Astrocyte of the cerebellum (primary cell): Measurements from ENCODE around the gene CCL13.

Experiments used
- DNase-seq: peaks from one replicate; pipeline ENCODE4 v3.0.0-alpha.2; 2011; ENCODE audit warnings: low read depth
- H3K4me3 ChIP-seq: 2 replicates; pipeline ENCODE4 v1.5.1; 2011; ENCODE audit warnings: mild to moderate bottlenecking, low read depth, low read length, moderate library complexity
- in situ Hi-C: cut with HindIII; loops from 2 replicates; pipeline ENCODE4 v1.10.0; 2017; ENCODE audit warnings: low sequenced_read_pairs
- TF ChIP-seq, protein P1 (sequence below): IDR thresholded peaks from 2 replicates; pipeline ENCODE4 v1.5.1; 2012; ENCODE audit warnings: low read length, low read depth, moderate library complexity, mild to moderate bottlenecking; ENCODE audit errors: missing control alignments

CCL13 gene

GRCh38 chr17:34356194-34356593 is at the start of gene CCL13:
Gene CCL13 (plus strand): TSS chr17:34356480. CDS start chr17:34356527, 47 bp downstream.
- in situ Hi-C loops = loop anchor here (5.0 to 25.0 kb wide), 2 partner anchors 34 to 169 kb away; no protein-coding TSS in a partner anchor
- TF ChIP-seq, protein P1, sequence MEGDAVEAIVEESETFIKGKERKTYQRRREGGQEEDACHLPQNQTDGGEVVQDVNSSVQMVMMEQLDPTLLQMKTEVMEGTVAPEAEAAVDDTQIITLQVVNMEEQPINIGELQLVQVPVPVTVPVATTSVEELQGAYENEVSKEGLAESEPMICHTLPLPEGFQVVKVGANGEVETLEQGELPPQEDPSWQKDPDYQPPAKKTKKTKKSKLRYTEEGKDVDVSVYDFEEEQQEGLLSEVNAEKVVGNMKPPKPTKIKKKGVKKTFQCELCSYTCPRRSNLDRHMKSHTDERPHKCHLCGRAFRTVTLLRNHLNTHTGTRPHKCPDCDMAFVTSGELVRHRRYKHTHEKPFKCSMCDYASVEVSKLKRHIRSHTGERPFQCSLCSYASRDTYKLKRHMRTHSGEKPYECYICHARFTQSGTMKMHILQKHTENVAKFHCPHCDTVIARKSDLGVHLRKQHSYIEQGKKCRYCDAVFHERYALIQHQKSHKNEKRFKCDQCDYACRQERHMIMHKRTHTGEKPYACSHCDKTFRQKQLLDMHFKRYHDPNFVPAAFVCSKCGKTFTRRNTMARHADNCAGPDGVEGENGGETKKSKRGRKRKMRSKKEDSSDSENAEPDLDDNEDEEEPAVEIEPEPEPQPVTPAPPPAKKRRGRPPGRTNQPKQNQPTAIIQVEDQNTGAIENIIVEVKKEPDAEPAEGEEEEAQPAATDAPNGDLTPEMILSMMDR = no peak
- DNase-seq = no peak
- no peak within 1 kb of the TSS for H3K4me3 ChIP-seq

DNA sequence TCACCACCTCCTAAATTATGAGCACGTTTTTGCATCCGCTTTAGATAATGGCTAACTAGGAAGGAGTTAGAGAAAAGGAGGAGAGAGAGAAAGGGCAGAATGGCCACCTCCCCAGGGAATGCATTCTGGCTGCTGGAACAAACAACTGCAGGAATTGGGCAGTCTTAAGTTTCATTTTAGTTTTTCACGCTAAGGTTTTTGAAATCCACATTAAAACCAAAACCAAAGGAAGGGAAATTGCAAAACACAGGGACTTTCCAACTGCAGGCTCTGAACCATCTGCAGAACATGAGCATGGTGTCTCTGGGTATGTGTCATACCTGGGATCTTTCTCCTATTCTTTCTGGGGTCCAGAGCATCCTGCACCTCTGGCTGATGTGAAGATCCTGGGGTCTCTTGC is 49.2 kb upstream of the CCL13 start:
- no peak overlapping the region for H3K4me3 ChIP-seq
- DNase-seq = no peak
- TF ChIP-seq, protein P1 = no peak
- in situ Hi-C loops = loop anchor here (25.0 kb wide), 1 partner anchor 230 kb away; no protein-coding TSS in a partner anchor

- TF ChIP-seq, protein P1 = no peak
- H3K4me3 ChIP-seq = no peak overlapping the region
- DNase-seq = no peak
- in situ Hi-C loops = loop anchor here (25.0 kb wide), 1 partner anchor 229 kb away; no protein-coding TSS in a partner anchor
Observed at GRCh38 chr17:34308371-34308770, 47.9 kb upstream of the CCL13 start.

DNA sequence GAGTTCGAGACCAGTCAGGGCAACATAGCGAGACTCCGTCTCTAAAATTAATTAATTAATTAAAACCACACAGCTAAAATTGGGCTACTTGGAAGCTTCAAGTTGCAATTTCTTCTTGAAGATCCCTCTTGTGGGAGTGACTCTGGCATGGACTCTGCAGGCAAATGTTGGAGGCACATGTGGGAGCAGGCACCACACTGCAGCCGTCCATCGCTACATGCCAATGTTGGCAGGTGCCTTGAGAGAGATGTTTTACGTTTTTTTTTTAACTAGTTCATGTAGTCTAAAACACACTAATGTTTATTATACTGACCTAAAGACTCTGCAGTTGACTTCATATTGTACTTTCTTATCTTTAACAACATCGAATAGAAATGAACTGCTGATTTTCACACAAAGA is 45.0 kb upstream of the CCL13 start:
- in situ Hi-C loops = loop anchor here (25.0 kb wide), 1 partner anchor 226 kb away; no protein-coding TSS in a partner anchor
- H3K4me3 ChIP-seq = no peak overlapping the region
- no peak for DNase-seq
- TF ChIP-seq, protein P1 = no peak

DNA sequence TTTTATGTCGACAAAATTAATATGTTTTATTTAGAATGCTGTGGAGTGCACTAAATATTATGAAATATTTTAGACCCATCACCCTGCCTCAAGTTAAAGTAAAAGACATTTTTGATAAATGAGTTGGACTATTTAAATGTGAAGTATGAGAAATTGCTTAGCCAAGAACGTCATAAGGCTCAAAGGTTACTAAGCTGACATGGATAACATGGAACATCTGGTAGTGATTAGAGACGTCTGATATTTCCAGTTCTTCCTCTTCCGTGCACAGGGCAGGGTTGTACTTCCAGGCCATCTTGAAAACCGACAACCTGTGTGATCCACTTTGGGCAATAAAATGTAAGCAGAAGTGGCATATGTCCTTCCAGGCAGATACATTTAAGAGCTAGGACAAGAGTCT is 44.2 kb upstream of the CCL13 start:
- DNase-seq = no peak
- TF ChIP-seq, protein P1 = no peak
- in situ Hi-C loops = loop anchor here (25.0 kb wide), 1 partner anchor 225 kb away; no protein-coding TSS in a partner anchor

GRCh38 chr17:34313164-34313563 is 43.1 kb upstream of the CCL13 start:
- in situ Hi-C loops = loop anchor here (25.0 kb wide), 1 partner anchor 224 kb away; no protein-coding TSS in a partner anchor
- H3K4me3 ChIP-seq = no peak overlapping the region
- no peak for DNase-seq
- TF ChIP-seq, protein P1 = no peak

More for the DNA sequence above, 44.2 kb upstream of the CCL13 start:
- no peak overlapping the region for H3K4me3 ChIP-seq
